GM12874 (cell line): Measurements from ENCODE around the gene KDM2A.

Experiments used
- CTCF ChIP-seq: IDR thresholded peaks from 2 replicates; pipeline ENCODE4 v1.5.1; 2011; ENCODE audit warnings: low read depth, mild to moderate bottlenecking, control low read depth, low read length, moderate library complexity; ENCODE audit not compliant: insufficient read depth

The KDM2A gene

GRCh38 chr11:67287355-67288197 lies 168.5 kb downstream of the KDM2A start:
- no peak for TF ChIP-seq CTCF

- no peak for TF ChIP-seq CTCF
Measured at GRCh38 chr11:67288198-67288451, 169.1 kb downstream of the KDM2A start.

GRCh38 chr11:67288452-67289225 lies 169.6 kb downstream of the KDM2A start:
- TF ChIP-seq CTCF, result peak; percentile 61

- no peak for TF ChIP-seq CTCF
Measured at GRCh38 chr11:67289226-67289650, 170.2 kb downstream of the KDM2A start, which contains the start of gene ANKRD13D. Gene ANKRD13D, plus strand, starts transcription at chr11:67289303. Its CDS starts 158 bp downstream, at chr11:67289461.

GRCh38 chr11:67289651-67290479 lies 170.8 kb downstream of the KDM2A start:
- TF ChIP-seq CTCF, result no peak

GRCh38 chr11:67290801-67291200 lies 171.7 kb downstream of the KDM2A start:
- no peak for TF ChIP-seq CTCF
